DOHH2 (cell line): ENCODE data around the gene TWF2.

Source experiments
- H3F3A ChIP-seq: fragments of 200-600 bp; sonication (generic), shearing (Covaris generic); 2 replicates; pipeline ENCODE4 v1.6.0; 2016; ENCODE audit warnings: antibody characterized with exemption, mild to moderate bottlenecking; ENCODE audit not compliant: control insufficient read depth, insufficient read depth
- H3K27ac ChIP-seq: fragments of 200-600 bp; sonication (generic); 2 replicates; pipeline ENCODE4 v1.5.1; 2014; ENCODE audit warnings: low read depth, mild to moderate bottlenecking, low read length, moderate library complexity
- H3K27me3 ChIP-seq: fragments of 200-600 bp; sonication (generic); 2 replicates; pipeline ENCODE4 v1.6.1; 2014; ENCODE audit warnings: mild to moderate bottlenecking, low read length, mixed read lengths; ENCODE audit not compliant: control insufficient read depth
- H3K36me3 ChIP-seq: fragments of 200-600 bp; sonication (generic); 2 replicates; pipeline ENCODE4 v1.6.1; 2014; ENCODE audit warnings: mild to moderate bottlenecking, low read length, moderate library complexity, mixed read lengths; ENCODE audit not compliant: control insufficient read depth
- H3K4me1 ChIP-seq: fragments of 200-600 bp; sonication (generic); 2 replicates; pipeline ENCODE4 v1.6.1; 2014; ENCODE audit warnings: mild to moderate bottlenecking, low read length, mixed read lengths; ENCODE audit not compliant: control insufficient read depth
- H3K4me2 ChIP-seq: fragments of 200-600 bp; sonication (generic); 2 replicates; pipeline ENCODE4 v1.6.0; 2014; ENCODE audit warnings: mild to moderate bottlenecking, low read length, moderate library complexity
- H3K4me3 ChIP-seq: fragments of 200-600 bp; sonication (generic); 2 replicates; pipeline ENCODE4 v1.5.1; 2014; ENCODE audit warnings: mild to moderate bottlenecking, low read length, mixed read lengths
- H3K79me2 ChIP-seq: fragments of 200-600 bp; sonication (generic); 2 replicates; pipeline ENCODE4 v1.6.1; 2014; ENCODE audit warnings: mild to moderate bottlenecking, low read length, mixed read lengths; ENCODE audit not compliant: control insufficient read depth
- H3K9me2 ChIP-seq: fragments of 200-600 bp; sonication (generic); replicated peaks from 2 replicates; pipeline ENCODE4 v1.6.1; 2014; ENCODE audit warnings: mild to moderate bottlenecking, low read length, mixed read lengths; ENCODE audit not compliant: control insufficient read depth
- H3K9me3 ChIP-seq: fragments of 200-600 bp; sonication (generic); 2 replicates; pipeline ENCODE4 v1.6.1; 2014; ENCODE audit warnings: antibody characterized with exemption, low read length, mixed read lengths; ENCODE audit not compliant: control insufficient read depth, insufficient read depth
- H4K20me1 ChIP-seq: fragments of 200-600 bp; sonication (generic); 2 replicates; pipeline ENCODE4 v1.6.0; 2014; ENCODE audit warnings: low read depth, mild to moderate bottlenecking, antibody characterized with exemption, low read length, moderate library complexity; ENCODE audit not compliant: control insufficient read depth, insufficient read depth
- EZH2phosphoT487 ChIP-seq: fragments of 200-600 bp; sonication (generic); IDR thresholded peaks from 2 replicates; pipeline ENCODE4 v1.6.1; 2017; ENCODE audit warnings: borderline replicate concordance, mild to moderate bottlenecking, antibody characterized with exemption, low read length, moderate library complexity, mixed read lengths
- TF ChIP-seq, protein P1 (sequence below): fragments of 200-600 bp; sonication (generic); IDR thresholded peaks from one replicate; pipeline ENCODE4 v1.5.1; 2014; ENCODE audit warnings: antibody characterized with exemption, mild to moderate bottlenecking, low read depth, low read length; ENCODE audit not compliant: poor library complexity, severe bottlenecking

Gene TWF2

DNA sequence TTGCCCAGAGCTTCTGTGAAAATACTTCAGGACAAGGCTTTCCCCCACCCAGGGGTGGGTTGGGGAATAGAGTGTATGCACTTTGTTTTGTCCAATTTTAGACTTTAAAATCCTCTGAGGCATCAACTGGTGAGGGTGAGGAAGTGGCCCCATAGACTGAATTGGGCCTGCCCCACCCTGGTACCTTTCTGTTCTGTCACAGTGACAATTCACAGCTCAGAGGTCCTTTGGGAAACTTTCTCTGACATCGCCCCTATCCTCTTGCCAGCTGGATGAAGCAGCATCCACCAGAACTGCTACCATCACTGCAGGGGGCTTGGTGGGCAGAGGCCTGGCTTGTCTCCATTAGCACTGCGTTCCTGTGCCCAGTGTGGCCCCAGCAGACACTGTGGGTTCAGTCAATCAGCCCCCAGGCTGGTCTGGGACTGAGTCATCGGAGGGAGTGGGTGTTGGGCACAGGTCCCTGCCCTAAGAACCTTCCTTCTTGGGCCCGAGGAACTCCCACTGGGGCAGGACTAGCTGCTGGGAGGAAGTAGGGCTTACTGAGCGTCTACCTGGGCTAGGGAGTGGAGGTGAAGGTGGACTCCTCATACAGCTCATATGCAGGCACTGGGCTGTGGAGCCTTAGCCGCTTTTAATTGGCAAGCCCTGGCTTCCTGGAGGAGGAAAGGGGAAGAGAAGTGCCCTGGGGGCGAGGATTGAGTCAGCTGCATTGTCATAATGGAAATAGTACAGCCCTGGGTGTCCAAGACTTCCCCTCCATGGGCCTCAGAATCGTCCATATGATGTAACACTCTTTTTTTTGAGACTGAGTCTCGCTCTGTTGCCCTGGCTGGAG lies 5.1 kb upstream of the TWF2 start:
- no peak for TF ChIP-seq EZH2phosphoT487
- TF ChIP-seq, protein P1, sequence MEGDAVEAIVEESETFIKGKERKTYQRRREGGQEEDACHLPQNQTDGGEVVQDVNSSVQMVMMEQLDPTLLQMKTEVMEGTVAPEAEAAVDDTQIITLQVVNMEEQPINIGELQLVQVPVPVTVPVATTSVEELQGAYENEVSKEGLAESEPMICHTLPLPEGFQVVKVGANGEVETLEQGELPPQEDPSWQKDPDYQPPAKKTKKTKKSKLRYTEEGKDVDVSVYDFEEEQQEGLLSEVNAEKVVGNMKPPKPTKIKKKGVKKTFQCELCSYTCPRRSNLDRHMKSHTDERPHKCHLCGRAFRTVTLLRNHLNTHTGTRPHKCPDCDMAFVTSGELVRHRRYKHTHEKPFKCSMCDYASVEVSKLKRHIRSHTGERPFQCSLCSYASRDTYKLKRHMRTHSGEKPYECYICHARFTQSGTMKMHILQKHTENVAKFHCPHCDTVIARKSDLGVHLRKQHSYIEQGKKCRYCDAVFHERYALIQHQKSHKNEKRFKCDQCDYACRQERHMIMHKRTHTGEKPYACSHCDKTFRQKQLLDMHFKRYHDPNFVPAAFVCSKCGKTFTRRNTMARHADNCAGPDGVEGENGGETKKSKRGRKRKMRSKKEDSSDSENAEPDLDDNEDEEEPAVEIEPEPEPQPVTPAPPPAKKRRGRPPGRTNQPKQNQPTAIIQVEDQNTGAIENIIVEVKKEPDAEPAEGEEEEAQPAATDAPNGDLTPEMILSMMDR = no peak
- no peaks in the 10 kb centered on the region for H3K9me2 ChIP-seq
- peaks cover 12% of the 10 kb centered on the region for H3K36me3 ChIP-seq
- peaks cover 16% of the 10 kb centered on the region for H3K27me3 ChIP-seq
- peaks cover 2% of the 10 kb centered on the region; the same call in 1 of the 2 replicates for H3F3A ChIP-seq
- H3K79me2 ChIP-seq = peaks cover 13% of the 10 kb centered on the region
- H3K27ac ChIP-seq = no peak overlapping the region
- H3K4me1 ChIP-seq = peaks cover 39% of the 10 kb centered on the region
- H4K20me1 ChIP-seq = no peaks in the 10 kb centered on the region
- no peaks in the 10 kb centered on the region for H3K9me3 ChIP-seq
- peak overlapping the region; percentile 61 for H3K4me2 ChIP-seq
- H3K4me3 ChIP-seq = 0 out of 2 replicates have a peak overlapping the region, but pooled peaks have one; percentile 62

GRCh38 chr3:52242039-52242438 lies 3.1 kb upstream of the TWF2 start:
- peaks cover 31% of the 10 kb centered on the region for H3K79me2 ChIP-seq
- TF ChIP-seq, protein P1 = no peak
- H3K4me3 ChIP-seq = no peak overlapping the region
- H3K9me3 ChIP-seq = no peaks in the 10 kb centered on the region
- H3F3A ChIP-seq = peaks cover 2% of the 10 kb centered on the region; the same call in 1 of the 2 replicates
- H3K27ac ChIP-seq = no peak overlapping the region
- H4K20me1 ChIP-seq = no peaks in the 10 kb centered on the region; the same call in 1 of the 2 replicates
- no peak overlapping the region for H3K4me2 ChIP-seq
- H3K4me1 ChIP-seq = peaks cover 52% of the 10 kb centered on the region
- H3K36me3 ChIP-seq = peaks cover 8% of the 10 kb centered on the region
- H3K9me2 ChIP-seq = no peaks in the 10 kb centered on the region
- H3K27me3 ChIP-seq = peaks cover 16% of the 10 kb centered on the region

DNA sequence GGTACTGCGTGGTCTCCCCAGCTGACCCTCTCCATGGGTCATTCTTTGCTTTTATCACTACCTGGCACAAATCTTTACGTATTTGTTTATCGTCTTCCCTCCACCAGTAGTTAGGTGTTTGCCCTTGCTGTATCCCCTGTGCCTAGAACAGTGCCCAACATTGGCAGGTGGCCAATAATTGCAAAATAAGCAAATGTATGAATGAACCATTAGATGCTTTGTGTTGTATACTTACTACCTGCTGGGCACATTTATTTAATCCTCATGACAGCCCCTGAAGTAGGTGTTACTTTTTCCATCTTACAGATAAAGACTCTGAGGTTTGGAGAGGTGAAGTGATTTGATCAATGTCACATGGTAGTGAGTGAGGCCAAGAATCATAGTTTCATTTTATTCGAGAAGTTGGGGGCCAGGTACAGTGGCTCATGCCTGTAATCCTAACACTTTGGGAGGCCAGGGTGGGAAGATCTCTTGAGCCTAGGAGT lies 2.0 kb upstream of the TWF2 start:
- peaks cover 46% of the 10 kb centered on the region for H3K4me1 ChIP-seq
- H4K20me1 ChIP-seq = no peaks in the 10 kb centered on the region; the same call in 1 of the 2 replicates
- H3F3A ChIP-seq = peaks cover 2% of the 10 kb centered on the region; the same call in 1 of the 2 replicates
- peaks cover 8% of the 10 kb centered on the region for H3K36me3 ChIP-seq
- H3K27me3 ChIP-seq = peaks cover 9% of the 10 kb centered on the region
- TF ChIP-seq, protein P1 = no peak
- TF ChIP-seq EZH2phosphoT487 = no peak
- no peak overlapping the region for H3K27ac ChIP-seq
- H3K9me3 ChIP-seq = no peaks in the 10 kb centered on the region
- peaks cover 40% of the 10 kb centered on the region for H3K79me2 ChIP-seq
- peak overlapping the region; percentile 85 for H3K4me3 ChIP-seq
- H3K9me2 ChIP-seq = no peaks in the 10 kb centered on the region
- peak overlapping the region; percentile 99 for H3K4me2 ChIP-seq
